ENCODE results near the gene SEBOX.

Gene SEBOX

DNA sequence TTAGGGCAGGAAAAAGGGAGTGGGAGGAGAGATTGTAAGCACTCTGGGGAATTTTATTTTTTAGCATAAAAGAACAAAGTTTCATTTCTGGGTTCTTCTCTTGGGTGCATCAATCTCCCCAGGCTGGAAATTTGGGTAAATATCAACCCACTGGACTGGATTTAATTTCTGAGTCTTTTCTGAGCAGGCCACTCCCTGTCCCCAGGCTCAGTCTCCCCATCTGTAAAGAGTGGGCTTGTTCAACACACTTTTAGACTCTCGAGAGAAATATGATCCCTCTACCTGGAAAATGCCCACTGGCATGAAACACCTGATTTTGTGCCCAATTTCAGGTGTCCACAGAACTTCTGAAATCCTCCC lies 5.7 kb upstream of the SEBOX start:
- Histone ChIP-seq H3K36me3 (ENCODE audit: control insufficient read depth in 2 of 2, insufficient read depth in 1 of 2, low read length in 2 of 2) (no peaks in the 10 kb centered on the region; a peak in 1 of 3 replicates), H3K9me3 (ENCODE audit: control insufficient read depth, insufficient read depth, low read depth, low read length) (no peaks in the 10 kb centered on the region), H3K4me1 (ENCODE audit: control insufficient read depth, insufficient read depth, low read length) (peaks cover 13% of the 10 kb centered on the region), H3K4me3 (ENCODE audit: low read depth, low read length) (no peak overlapping the region), H3K27ac (ENCODE audit: extremely low read depth, low read depth, low read length) (peak overlapping the region; percentile 11)
- TF ChIP-seq ZBTB1 (tag by site-specific recombination; IDR thresholded peaks at IDR 0.05), result no peak
- TF ChIP-seq ZNF785 (tag by site-specific recombination; IDR thresholded peaks at IDR 0.05), result no peak
- no peak for TF ChIP-seq KLF7 (tag by site-specific recombination; IDR thresholded peaks at IDR 0.05; ENCODE audit: borderline replicate concordance)
- no peak for TF ChIP-seq ZNF76 (tag by site-specific recombination; IDR thresholded peaks at IDR 0.05; ENCODE audit: borderline replicate concordance, low read depth)
- no peak for TF ChIP-seq ZNF157 (tag by site-specific recombination; IDR thresholded peaks at IDR 0.05)
- TF ChIP-seq, protein P1, sequence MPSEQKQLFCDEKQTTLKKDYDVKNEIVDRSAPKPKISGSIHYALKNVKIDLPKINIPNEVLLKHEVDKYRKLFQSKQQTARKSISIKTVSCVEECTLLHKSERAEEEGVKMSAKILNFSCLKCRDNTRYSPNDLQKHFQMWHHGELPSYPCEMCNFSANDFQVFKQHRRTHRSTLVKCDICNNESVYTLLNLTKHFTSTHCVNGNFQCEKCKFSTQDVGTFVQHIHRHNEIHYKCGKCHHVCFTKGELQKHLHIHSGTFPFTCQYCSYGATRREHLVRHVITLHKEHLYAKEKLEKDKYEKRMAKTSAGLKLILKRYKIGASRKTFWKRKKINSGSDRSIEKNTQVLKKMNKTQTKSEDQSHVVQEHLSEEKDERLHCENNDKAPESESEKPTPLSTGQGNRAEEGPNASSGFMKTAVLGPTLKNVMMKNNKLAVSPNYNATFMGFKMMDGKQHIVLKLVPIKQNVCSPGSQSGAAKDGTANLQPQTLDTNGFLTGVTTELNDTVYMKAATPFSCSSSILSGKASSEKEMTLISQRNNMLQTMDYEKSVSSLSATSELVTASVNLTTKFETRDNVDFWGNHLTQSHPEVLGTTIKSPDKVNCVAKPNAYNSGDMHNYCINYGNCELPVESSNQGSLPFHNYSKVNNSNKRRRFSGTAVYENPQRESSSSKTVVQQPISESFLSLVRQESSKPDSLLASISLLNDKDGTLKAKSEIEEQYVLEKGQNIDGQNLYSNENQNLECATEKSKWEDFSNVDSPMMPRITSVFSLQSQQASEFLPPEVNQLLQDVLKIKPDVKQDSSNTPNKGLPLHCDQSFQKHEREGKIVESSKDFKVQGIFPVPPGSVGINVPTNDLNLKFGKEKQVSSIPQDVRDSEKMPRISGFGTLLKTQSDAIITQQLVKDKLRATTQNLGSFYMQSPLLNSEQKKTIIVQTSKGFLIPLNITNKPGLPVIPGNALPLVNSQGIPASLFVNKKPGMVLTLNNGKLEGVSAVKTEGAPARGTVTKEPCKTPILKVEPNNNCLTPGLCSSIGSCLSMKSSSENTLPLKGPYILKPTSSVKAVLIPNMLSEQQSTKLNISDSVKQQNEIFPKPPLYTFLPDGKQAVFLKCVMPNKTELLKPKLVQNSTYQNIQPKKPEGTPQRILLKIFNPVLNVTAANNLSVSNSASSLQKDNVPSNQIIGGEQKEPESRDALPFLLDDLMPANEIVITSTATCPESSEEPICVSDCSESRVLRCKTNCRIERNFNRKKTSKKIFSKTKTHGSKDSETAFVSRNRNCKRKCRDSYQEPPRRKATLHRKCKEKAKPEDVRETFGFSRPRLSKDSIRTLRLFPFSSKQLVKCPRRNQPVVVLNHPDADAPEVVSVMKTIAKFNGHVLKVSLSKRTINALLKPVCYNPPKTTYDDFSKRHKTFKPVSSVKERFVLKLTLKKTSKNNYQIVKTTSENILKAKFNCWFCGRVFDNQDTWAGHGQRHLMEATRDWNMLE (tag by site-specific recombination; conservative IDR thresholded peaks at IDR 0.05; ENCODE audit: low read depth), result no peak
- TF ChIP-seq, protein P2, sequence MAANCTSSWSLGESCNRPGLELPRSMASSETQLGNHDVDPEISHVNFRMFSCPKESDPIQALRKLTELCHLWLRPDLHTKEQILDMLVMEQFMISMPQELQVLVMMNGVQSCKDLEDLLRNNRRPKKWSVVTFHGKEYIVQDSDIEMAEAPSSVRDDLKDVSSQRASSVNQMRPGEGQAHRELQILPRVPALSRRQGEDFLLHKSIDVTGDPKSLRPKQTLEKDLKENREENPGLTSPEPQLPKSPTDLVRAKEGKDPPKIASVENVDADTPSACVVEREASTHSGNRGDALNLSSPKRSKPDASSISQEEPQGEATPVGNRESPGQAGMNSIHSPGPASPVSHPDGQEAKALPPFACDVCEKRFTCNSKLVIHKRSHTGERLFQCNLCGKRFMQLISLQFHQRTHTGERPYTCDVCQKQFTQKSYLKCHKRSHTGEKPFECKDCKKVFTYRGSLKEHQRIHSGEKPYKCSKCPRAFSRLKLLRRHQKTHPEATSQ (tag by site-specific recombination; IDR thresholded peaks at IDR 0.05), result no peak
- TF ChIP-seq ZNF501 (tag by site-specific recombination; IDR thresholded peaks at IDR 0.05), result no peak
- TF ChIP-seq TCF7L2 (IDR thresholded peaks at IDR 0.05; ENCODE audit: borderline replicate concordance, low read depth, low read length), result no peak
- TF ChIP-seq ZNF747 (tag by site-specific recombination; IDR thresholded peaks at IDR 0.05), result no peak
- no peak for TF ChIP-seq ZNF366 (tag by site-specific recombination; conservative IDR thresholded peaks at IDR 0.05)
- no peak for TF ChIP-seq ZNF23 (tag by site-specific recombination; IDR thresholded peaks at IDR 0.05; ENCODE audit: borderline replicate concordance)
- no peak for TF ChIP-seq ZNF561 (tag by site-specific recombination; IDR thresholded peaks at IDR 0.05; ENCODE audit: borderline replicate concordance)
- no peak for TF ChIP-seq ZNF404 (tag by site-specific recombination; IDR thresholded peaks at IDR 0.05)
- no peak for TF ChIP-seq ZBTB7A (tag by site-specific recombination; IDR thresholded peaks at IDR 0.05; ENCODE audit: low read depth)
- TF ChIP-seq, protein P3, sequence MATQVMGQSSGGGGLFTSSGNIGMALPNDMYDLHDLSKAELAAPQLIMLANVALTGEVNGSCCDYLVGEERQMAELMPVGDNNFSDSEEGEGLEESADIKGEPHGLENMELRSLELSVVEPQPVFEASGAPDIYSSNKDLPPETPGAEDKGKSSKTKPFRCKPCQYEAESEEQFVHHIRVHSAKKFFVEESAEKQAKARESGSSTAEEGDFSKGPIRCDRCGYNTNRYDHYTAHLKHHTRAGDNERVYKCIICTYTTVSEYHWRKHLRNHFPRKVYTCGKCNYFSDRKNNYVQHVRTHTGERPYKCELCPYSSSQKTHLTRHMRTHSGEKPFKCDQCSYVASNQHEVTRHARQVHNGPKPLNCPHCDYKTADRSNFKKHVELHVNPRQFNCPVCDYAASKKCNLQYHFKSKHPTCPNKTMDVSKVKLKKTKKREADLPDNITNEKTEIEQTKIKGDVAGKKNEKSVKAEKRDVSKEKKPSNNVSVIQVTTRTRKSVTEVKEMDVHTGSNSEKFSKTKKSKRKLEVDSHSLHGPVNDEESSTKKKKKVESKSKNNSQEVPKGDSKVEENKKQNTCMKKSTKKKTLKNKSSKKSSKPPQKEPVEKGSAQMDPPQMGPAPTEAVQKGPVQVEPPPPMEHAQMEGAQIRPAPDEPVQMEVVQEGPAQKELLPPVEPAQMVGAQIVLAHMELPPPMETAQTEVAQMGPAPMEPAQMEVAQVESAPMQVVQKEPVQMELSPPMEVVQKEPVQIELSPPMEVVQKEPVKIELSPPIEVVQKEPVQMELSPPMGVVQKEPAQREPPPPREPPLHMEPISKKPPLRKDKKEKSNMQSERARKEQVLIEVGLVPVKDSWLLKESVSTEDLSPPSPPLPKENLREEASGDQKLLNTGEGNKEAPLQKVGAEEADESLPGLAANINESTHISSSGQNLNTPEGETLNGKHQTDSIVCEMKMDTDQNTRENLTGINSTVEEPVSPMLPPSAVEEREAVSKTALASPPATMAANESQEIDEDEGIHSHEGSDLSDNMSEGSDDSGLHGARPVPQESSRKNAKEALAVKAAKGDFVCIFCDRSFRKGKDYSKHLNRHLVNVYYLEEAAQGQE (tag by site-specific recombination; IDR thresholded peaks at IDR 0.05), result no peak
- TF ChIP-seq ZNF37A (tag by site-specific recombination; IDR thresholded peaks at IDR 0.05), result no peak
- TF ChIP-seq, protein P4, sequence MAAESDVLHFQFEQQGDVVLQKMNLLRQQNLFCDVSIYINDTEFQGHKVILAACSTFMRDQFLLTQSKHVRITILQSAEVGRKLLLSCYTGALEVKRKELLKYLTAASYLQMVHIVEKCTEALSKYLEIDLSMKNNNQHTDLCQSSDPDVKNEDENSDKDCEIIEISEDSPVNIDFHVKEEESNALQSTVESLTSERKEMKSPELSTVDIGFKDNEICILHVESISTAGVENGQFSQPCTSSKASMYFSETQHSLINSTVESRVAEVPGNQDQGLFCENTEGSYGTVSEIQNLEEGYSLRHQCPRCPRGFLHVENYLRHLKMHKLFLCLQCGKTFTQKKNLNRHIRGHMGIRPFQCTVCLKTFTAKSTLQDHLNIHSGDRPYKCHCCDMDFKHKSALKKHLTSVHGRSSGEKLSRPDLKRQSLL (tag by site-specific recombination; IDR thresholded peaks at IDR 0.05), result no peak
- TF ChIP-seq HOXC10 (CRISPR knock-in tag; IDR thresholded peaks at IDR 0.05), result no peak
- TF ChIP-seq ZBTB21 (tag by site-specific recombination; IDR thresholded peaks at IDR 0.05), result no peak
- ChIA-PET POLR2A (interaction anchor here (1.1 to 7.1 kb wide), 4 partner anchors 10 to 35 kb away, joined by 4 to 66 read pairs (median 12); partner anchors contain the start of genes IFT20, POLDIP2, SLC46A1 and TNFAIP1), CTCF (interaction anchor here (0.6 to 1.5 kb wide), 4 partner anchors 8 to 169 kb away, joined by 3 to 6 read pairs (median 4); no protein-coding TSS in a partner anchor)

Measured in HEK293 (cell line).